GM12875 (cell line): ENCODE data around the gene FOXRED1.
A peak's percentile ranks its signal among the peaks of the same experiment; 100 is the strongest.

Source experiments
- H3K4me3 ChIP-seq: one replicate; pipeline ENCODE4 v1.5.1; 2011; ENCODE audit warnings: low read depth, low read length, control low read depth
- TF ChIP-seq, protein P1 (sequence below): IDR thresholded peaks from 2 replicates; pipeline ENCODE4 v1.5.1; 2011; ENCODE audit warnings: low read depth, mild to moderate bottlenecking, control low read depth, inconsistent platforms, low read length, moderate library complexity, borderline replicate concordance; ENCODE audit not compliant: insufficient read depth

The FOXRED1 gene

GRCh38 chr11:126268708-126269579 lies at the start of gene FOXRED1, which contains the start of gene SRPRA:
TSS of gene FOXRED1 (plus strand) at chr11:126269154. CDS start at chr11:126269207, 53 bp downstream.
TSS of gene SRPRA (minus strand) at chr11:126268895. CDS start at chr11:126268804, 91 bp downstream.
- TF ChIP-seq, protein P1, sequence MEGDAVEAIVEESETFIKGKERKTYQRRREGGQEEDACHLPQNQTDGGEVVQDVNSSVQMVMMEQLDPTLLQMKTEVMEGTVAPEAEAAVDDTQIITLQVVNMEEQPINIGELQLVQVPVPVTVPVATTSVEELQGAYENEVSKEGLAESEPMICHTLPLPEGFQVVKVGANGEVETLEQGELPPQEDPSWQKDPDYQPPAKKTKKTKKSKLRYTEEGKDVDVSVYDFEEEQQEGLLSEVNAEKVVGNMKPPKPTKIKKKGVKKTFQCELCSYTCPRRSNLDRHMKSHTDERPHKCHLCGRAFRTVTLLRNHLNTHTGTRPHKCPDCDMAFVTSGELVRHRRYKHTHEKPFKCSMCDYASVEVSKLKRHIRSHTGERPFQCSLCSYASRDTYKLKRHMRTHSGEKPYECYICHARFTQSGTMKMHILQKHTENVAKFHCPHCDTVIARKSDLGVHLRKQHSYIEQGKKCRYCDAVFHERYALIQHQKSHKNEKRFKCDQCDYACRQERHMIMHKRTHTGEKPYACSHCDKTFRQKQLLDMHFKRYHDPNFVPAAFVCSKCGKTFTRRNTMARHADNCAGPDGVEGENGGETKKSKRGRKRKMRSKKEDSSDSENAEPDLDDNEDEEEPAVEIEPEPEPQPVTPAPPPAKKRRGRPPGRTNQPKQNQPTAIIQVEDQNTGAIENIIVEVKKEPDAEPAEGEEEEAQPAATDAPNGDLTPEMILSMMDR = no peak

DNA sequence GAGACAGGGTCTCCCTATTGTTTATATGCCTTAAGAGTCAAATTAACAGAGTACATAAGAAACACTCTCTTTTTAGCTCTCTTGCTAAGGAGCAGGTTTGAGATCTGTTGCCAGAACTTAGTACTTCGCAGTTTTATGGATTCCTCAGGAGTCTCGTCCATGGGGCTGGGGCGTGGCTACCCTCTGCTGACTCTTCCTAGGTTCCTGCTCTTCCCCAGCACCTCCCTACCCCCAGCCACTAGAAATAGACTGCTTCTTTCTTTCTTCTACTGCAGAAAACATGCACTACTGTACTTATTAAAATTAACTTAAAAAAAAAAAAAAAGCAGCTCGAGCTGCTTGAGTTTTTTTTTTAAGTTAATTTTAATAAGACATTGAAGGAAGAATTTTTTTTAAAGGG lies 49.4 kb upstream of the FOXRED1 start:
- H3K4me3 ChIP-seq = no peak overlapping the region
- TF ChIP-seq, protein P1 = no peak

More at GRCh38 chr11:126268708-126269579, at the start of gene FOXRED1, which contains the start of gene SRPRA:
- H3K4me3 ChIP-seq = peak within 1 kb of the TSS; percentile 92

GRCh38 chr11:126224647-126225294 lies 44.2 kb upstream of the FOXRED1 start:
- TF ChIP-seq, protein P1 = no peak
- H3K4me3 ChIP-seq = no peak overlapping the region

GRCh38 chr11:126225295-126225665 lies 43.7 kb upstream of the FOXRED1 start:
- H3K4me3 ChIP-seq = no peak overlapping the region
- TF ChIP-seq, protein P1 = no peak

DNA sequence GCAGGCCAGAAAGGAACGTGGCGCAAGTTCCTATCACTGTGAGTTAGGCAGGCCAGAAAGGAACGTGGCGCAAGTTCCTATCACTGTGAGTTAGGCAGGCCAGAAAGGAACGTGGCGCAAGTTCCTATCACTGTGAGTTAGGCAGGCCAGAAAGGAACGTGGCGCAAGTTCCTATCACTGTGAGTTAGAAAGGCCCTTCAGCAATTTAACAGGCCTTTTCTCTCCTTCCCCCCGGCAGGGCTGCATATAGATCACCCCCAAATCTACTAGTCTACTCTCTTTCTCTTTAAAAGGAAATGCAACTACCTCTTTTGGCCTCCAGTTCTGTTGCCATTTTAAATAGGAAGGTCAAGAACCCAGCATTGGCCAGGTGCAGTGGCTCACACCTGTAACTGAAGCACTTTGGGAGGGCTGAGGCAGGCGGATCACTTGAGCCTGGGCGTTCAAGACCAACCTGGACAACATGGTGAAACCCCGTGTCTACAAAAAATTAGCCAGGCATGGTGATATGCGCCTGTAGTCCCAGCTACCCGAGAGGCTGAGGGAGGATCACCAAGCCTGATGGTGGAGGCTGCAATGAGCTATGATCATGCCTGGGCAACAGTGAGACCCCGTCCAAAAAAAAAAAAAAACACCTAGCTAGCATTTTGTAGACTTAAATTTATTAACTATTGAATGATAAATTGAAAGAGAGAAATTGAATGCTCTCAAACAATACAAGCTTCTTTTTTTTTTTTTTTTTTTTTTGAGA lies 42.4 kb upstream of the FOXRED1 start:
- TF ChIP-seq, protein P1 = no peak
- no peak overlapping the region for H3K4me3 ChIP-seq

DNA sequence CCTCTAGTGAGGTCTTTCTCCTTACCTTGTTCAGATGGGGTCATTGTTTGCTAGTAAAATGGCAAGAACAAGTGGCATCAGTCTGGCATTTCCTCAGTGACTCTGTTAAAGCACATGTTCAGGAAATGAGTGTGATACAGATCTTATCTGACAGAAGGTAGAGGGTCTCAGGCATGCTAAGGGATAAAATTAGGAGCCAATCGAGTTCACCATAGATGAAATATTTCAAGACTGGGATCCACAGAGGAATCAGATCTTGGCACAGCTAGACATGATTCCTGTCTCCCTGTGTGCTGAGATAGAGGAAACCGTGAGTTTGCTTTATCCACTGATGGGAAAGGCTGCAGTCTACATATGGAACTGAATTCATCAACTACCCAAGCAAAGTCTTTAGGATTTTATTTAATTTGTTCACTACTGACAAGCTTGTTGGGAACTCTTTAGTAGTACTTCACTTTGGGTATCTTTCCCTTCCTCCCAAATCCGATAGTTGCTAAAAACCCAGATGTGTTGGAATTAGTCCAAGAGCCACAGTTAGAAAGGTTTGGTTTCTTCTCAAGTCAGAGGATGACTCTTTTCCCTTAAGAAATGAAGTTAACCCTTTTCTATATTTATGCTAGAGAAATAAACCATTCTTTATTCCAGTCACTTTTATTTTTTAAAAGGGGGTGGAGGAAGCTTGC lies 39.0 kb upstream of the FOXRED1 start:
- TF ChIP-seq, protein P1 = no peak
- no peak overlapping the region for H3K4me3 ChIP-seq
